GM13977 (cell line): ENCODE measurements around the gene ITPRIPL2.

Experiments used
- DNase-seq: peaks from one replicate; pipeline ENCODE4 v3.0.0; 2012; ENCODE audit warnings: low spot score
- in situ Hi-C: fragments of 300-500 bp; cut with MboI; formaldehyde crosslinking; loops from one replicate; pipeline ENCODE4 v1.12.0; 2022; ENCODE audit warnings: low sequenced_read_pairs, low pct_unique_long_range_greater_than_20kb, mixed read lengths, inconsistent platforms; ENCODE audit not compliant: unreplicated experiment
- TF ChIP-seq, protein P1 (sequence below): IDR thresholded peaks from 2 replicates; pipeline ENCODE4 v1.5.1; 2012; ENCODE audit warnings: mild to moderate bottlenecking, control low read depth; ENCODE audit not compliant: insufficient read depth; ENCODE audit errors: extremely low read depth, missing control alignments

Gene ITPRIPL2

DNA sequence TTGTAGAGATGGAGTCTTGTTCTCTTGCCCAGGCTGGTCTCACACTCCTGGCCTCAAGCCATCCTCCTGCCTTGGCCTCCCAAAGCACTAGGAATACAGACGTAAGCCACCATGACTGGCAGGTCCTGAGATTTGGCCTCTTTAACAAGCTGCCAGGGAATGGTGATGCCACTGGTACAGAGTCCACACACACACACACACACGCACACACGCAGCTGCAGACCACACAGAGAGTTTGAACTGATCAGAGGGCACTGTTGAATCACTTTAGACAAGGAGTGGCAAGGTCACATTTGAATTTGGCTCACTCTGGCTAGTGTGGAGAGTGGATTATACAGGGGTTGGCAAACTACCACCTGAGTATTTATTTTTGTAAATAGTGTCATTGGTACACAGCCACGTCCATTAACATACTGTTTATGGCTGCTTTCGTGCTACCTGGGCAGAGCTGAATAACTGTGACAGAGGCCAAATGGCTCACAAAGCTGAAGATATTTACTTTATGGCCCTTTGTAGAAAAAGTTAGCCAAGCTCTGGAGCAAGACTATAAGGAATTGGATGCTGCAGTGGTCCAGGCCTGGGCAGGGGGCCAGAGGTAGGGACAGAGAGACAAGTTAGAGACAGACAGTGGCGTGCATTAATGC lies 9.9 kb downstream of the ITPRIPL2 start:
- TF ChIP-seq, protein P1, sequence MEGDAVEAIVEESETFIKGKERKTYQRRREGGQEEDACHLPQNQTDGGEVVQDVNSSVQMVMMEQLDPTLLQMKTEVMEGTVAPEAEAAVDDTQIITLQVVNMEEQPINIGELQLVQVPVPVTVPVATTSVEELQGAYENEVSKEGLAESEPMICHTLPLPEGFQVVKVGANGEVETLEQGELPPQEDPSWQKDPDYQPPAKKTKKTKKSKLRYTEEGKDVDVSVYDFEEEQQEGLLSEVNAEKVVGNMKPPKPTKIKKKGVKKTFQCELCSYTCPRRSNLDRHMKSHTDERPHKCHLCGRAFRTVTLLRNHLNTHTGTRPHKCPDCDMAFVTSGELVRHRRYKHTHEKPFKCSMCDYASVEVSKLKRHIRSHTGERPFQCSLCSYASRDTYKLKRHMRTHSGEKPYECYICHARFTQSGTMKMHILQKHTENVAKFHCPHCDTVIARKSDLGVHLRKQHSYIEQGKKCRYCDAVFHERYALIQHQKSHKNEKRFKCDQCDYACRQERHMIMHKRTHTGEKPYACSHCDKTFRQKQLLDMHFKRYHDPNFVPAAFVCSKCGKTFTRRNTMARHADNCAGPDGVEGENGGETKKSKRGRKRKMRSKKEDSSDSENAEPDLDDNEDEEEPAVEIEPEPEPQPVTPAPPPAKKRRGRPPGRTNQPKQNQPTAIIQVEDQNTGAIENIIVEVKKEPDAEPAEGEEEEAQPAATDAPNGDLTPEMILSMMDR = no peak
- no peak for DNase-seq
- in situ Hi-C loops = no loop called here

DNA sequence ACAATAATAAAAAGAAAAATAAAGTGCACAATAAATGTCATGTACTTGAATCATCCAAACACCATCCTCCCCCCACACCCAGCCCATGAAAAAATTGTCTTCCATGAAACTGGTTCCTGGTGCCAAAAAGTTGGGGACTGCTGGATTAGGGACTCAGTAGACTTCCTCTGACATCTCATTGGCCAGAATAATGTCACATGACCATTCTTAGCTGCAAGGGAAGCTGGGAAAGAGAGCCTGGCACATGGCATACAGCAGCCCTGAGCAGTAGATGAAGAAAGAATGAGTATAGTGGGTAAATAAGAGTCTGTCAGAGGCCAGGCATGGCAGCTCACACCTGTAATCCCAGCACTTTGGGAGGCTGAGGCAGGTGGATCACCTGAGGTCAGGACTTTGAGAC lies 12.5 kb downstream of the ITPRIPL2 start:
- DNase-seq = no peak
- in situ Hi-C loops = no loop called here

DNA sequence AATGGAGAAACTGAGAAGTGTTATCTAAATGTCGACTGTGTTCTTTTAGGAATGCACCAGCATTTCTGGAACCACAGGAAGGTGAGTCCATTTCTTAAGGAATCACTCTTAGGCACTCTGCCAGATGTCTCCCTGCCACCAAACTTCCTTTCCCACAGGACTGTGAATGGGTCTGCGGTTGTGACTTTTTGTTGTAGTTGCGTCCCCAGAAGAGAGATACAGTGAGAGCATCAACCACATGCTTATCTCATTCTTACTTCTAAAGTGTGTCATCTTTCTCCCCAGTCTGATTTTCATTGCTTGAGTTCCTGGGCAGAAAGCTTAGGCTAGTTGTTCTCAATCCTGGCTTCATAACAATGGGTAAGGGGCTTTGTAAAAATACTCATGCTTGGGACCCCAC lies 13.4 kb downstream of the ITPRIPL2 start:
- in situ Hi-C loops = no loop called here
- TF ChIP-seq, protein P1 = no peak
- DNase-seq = no peak

More for the DNA sequence above, 12.5 kb downstream of the ITPRIPL2 start:
- TF ChIP-seq, protein P1 = no peak

DNA sequence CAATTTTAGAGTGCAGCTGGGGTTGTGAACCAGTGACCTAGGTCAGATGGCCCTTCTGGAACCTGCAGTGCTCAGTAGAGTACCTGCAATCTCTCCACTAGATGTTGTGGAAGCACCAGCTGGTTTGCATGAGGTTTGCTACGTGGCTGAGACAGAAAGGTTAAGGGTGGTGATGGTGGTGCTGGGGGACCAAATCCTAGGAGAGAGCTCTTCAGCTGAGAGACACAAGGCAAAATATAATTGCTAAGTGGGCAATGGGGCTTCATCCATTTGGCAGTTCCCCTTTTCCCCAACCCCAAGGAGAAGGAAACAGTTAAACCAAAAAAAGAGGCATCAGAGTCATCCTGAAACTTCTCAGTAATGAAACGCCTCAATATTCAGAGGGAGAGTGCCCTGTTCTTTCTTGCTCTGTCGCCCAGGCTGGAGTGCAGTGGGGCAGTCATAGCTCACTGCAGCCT lies 13.9 kb downstream of the ITPRIPL2 start:
- in situ Hi-C loops = no loop called here
- DNase-seq = no peak
- TF ChIP-seq, protein P1 = no peak

- no peak for DNase-seq
- TF ChIP-seq, protein P1 = no peak
- in situ Hi-C loops = no loop called here
Measured at GRCh38 chr16:19128454-19129200, 14.9 kb downstream of the ITPRIPL2 start.

DNA sequence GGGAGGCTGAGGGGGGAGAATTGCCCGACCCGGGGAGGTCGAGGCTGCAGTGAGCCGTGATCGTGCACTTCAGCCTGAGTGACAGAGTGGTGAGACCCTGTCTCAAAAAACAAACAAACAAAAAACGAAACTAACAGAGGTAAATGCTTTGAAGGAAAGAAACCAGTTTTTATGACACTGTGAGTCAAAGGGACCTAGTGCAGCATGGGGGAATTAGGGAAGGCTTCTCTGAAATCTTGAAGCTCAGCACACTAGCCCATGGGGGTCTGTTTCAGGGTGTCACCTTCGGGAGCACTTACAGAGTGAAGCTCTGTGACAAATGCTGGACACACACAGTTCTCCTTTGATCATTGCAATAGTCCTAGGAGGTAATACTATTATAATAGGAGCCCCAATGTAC lies 16.6 kb downstream of the ITPRIPL2 start:
- in situ Hi-C loops = no loop called here
- DNase-seq = no peak
- TF ChIP-seq, protein P1 = no peak
